Stimulated activated naive CD8-positive, alpha-beta T cell treated with anti-CD3 and anti-CD28 coated beads, Interleukin-15, Interleukin-2, amounts not matched to agents 100 ng/mL and 50 ng/mL, for 24 hours (primary cell): Measurements from ENCODE around the gene FANCG.

Source experiments
- H3K27ac Mint-ChIP-seq: one replicate; pipeline ENCODE4 v1.8.0; 2021; ENCODE audit warnings: mild to moderate bottlenecking, mixed read lengths
- H3K27me3 Mint-ChIP-seq: one replicate; pipeline ENCODE4 v1.8.0; 2021; ENCODE audit warnings: mixed read lengths
- H3K36me3 Mint-ChIP-seq: one replicate; pipeline ENCODE4 v1.8.0; 2021; ENCODE audit warnings: low read depth, mixed read lengths
- H3K4me1 Mint-ChIP-seq: one replicate; pipeline ENCODE4 v1.8.0; 2021; ENCODE audit warnings: low read depth, mixed read lengths
- H3K4me3 Mint-ChIP-seq: one replicate; pipeline ENCODE4 v1.8.0; 2021; ENCODE audit warnings: mild to moderate bottlenecking, mixed read lengths
- H3K9me3 Mint-ChIP-seq: one replicate; pipeline ENCODE4 v1.8.0; 2021; ENCODE audit warnings: mixed read lengths

Gene FANCG

DNA sequence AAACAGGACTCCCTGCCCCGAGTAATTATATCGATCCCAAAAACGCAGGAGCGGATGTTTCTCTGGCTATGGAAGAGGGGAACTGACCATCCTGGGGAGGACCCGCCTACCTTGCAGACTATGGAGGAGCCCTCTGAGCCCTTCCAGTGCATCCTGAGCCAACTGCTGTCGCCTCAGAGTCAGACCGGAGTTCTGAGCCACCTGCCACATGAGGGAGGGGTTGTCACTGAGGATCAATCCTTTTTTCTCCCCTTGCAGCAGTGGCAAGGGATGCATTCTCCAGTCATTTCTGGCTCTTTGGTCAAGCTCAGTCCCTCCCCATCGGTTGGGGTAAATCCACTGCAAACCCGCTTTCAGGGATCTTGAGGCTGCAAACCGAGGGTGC is 709 bp downstream of the FANCG start:
- H3K4me3 Mint-ChIP-seq = peak overlapping the region; percentile 90
- no peaks in the 10 kb centered on the region for H3K9me3 Mint-ChIP-seq
- no peaks in the 10 kb centered on the region for H3K27me3 Mint-ChIP-seq

DNA sequence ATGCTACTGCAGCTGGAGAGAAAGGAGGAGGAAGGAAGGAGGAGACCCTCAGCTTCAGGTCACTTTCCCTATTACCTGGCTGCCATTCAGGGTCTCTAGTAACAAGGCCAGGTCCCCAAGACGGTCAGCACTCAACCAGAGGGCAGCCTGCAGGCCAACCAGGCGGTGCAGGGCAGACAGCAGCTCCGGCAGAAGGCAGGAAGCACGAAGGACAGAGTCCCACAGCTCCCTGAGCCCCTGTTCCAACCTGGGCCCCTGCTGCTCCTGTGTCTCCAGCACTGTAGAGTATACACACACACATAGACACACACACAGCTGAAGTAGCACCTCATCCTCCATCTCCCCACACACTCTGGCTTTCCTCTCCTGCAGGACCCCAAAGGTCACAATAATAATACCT is 1.7 kb downstream of the FANCG start:
- H3K4me1 Mint-ChIP-seq = peaks cover 37% of the 10 kb centered on the region
- H3K36me3 Mint-ChIP-seq = peaks cover 41% of the 10 kb centered on the region
- no peaks in the 10 kb centered on the region for H3K9me3 Mint-ChIP-seq
- H3K4me3 Mint-ChIP-seq = peak overlapping the region; percentile 90
- H3K27ac Mint-ChIP-seq = no peak overlapping the region
- H3K27me3 Mint-ChIP-seq = no peaks in the 10 kb centered on the region

More for the DNA sequence above, 709 bp downstream of the FANCG start:
- H3K36me3 Mint-ChIP-seq = peaks cover 35% of the 10 kb centered on the region
- H3K27ac Mint-ChIP-seq = peak overlapping the region; percentile 98
- peaks cover 27% of the 10 kb centered on the region for H3K4me1 Mint-ChIP-seq

DNA sequence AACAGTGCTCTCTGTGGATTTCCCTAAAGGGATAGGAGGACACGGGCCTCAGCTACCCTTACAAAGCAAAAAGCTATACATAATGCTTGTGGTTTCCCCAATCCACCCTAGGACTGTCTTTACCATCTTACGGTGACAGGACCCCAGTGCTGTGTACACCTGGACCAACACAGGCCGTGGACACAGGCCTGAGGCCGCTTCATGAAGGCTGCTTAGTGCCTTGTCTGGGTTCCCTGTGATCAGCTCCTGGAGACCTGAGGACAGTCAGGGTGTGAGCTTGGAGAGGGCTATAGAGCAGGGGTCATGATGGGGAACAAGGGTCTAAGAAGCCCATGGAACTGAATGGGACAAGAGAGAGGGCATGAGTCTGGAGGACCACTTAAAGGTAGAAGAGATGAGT is 2.9 kb downstream of the FANCG start:
- no peaks in the 10 kb centered on the region for H3K9me3 Mint-ChIP-seq
- H3K4me1 Mint-ChIP-seq = peaks cover 43% of the 10 kb centered on the region
- no peak overlapping the region for H3K27ac Mint-ChIP-seq
- H3K27me3 Mint-ChIP-seq = no peaks in the 10 kb centered on the region
- no peak overlapping the region for H3K4me3 Mint-ChIP-seq
- H3K36me3 Mint-ChIP-seq = peaks cover 41% of the 10 kb centered on the region

DNA sequence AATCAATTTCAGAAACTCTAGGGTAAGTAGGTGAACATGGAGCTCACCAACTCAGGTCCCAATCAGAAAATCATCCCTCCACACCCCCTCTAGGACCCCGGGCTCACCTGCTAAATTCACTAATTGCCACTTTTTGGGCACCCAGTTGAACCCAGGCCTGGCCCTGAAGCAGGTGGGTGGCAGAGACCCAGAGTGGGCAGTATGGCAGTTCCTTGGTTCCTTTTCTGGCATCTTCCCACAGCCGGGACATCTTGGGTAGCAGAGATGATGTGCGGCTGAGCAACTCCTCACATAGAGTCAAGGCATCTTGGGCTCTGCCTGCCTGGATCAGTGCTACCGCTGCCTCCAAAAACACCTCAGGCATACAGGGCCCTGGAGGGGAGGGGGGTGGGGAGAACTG is 4.4 kb downstream of the FANCG start:
- Mint-ChIP-seq H3K27ac (no peak overlapping the region), H3K4me1 (peaks cover 49% of the 10 kb centered on the region), H3K27me3 (no peaks in the 10 kb centered on the region), H3K36me3 (peaks cover 54% of the 10 kb centered on the region), H3K4me3 (no peak overlapping the region), H3K9me3 (no peaks in the 10 kb centered on the region)

DNA sequence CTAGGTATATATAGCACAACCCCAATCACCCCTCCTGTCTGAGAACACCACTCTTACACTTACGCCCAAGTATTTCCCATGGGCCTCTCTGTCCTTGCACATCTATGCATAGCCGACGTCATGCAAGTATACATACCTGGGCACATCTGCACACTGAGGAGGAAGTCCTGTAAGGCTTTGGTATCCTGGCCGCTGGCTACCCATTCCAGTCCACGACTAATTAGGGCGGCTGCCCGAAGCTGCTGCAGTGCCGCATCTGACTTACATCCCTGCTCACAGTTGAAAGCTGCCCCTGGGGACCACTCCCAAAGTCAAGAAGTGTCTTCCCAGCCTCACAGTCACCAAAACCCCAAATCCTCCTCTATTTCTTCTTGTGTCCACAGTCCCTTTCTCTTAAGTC is 5.0 kb downstream of the FANCG start:
- Mint-ChIP-seq H3K4me3 (no peak overlapping the region), H3K27ac (peak overlapping the region; percentile 3), H3K27me3 (no peaks in the 10 kb centered on the region), H3K4me1 (peaks cover 50% of the 10 kb centered on the region), H3K36me3 (peaks cover 60% of the 10 kb centered on the region), H3K9me3 (no peaks in the 10 kb centered on the region)

DNA sequence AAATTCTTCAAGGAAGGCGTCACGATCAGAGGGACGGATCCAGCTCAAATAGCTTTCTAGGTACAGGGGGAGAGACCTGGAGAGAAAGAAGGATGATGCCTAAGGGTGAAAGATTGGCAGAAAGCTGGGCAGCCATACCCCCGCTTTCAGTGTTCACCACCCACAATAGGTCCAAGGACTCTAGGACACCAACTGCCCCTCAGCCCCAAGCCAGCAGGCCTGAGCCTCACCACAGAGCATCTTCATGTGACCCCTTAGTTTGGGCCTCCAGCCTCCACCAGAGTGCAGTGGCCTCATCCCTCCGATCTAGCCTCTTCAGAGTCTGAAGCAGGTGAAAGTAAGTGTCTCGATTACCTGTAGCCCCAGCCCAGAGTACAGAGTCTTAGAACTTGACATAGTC is 5.6 kb downstream of the FANCG start:
- no peaks in the 10 kb centered on the region for H3K9me3 Mint-ChIP-seq
- H3K27me3 Mint-ChIP-seq = no peaks in the 10 kb centered on the region
- peaks cover 55% of the 10 kb centered on the region for H3K4me1 Mint-ChIP-seq
- no peak overlapping the region for H3K27ac Mint-ChIP-seq
- H3K4me3 Mint-ChIP-seq = no peak overlapping the region
- H3K36me3 Mint-ChIP-seq = peaks cover 66% of the 10 kb centered on the region

DNA sequence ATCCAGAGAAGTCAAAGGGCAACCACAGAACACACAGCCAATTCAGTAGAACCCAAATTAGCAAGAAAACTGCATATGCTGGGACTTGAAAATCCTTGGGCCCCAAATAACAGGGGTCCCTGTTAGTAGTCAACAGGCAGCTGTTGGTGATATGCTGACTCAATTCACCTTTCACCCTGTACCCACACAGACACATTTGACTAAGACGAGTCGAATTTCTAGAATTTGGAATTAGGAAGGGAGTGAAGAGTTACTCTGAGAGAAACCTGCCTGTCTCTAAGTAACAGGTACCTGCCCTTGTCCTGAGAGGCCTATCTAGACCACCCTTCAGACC is 6.5 kb downstream of the FANCG start:
- no peaks in the 10 kb centered on the region for H3K9me3 Mint-ChIP-seq
- peaks cover 69% of the 10 kb centered on the region for H3K36me3 Mint-ChIP-seq
- peak overlapping the region; percentile 95 for H3K27ac Mint-ChIP-seq
- peak overlapping the region; percentile 96 for H3K4me3 Mint-ChIP-seq
- peaks cover 56% of the 10 kb centered on the region for H3K4me1 Mint-ChIP-seq
- H3K27me3 Mint-ChIP-seq = no peaks in the 10 kb centered on the region

DNA sequence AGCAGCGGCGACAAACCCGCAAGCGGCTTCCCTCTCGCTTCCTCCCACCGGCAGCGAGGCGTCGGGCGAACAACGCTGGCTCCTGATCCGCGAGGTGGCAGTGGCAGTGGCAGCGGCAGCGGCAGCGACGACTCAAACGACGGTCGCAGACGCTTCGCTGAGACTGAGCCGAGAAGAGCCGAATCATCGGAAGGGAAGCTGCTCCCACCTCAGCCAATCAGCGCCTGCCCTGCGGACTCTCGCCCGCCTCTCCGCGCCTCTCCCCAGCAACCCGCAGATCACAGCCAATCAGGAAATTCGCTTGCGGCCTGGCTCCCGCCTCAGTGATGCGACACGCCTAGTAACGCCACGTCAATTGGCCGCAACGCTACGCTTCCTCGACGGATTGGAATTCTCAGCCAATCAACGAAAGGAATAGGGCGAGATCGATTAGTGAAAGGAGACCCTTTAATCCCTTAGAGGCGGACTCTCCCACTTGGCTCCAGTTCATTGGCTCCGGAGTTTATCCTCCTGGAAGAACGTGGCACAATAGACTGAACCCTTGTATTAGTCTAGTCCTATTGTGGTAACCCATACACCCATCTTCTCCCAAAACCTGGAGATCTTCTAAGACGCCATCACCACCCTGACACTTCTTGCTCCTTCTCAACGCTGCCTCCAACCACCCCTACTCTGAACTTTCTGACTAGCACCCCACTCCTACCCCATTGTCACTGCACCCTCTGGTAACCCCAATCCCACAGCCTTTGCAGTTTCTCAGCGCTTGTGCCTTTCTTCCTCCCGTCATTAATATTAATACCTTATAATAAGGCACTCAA is 7.1 kb downstream of the FANCG start, which contains the start of gene VCP:
VCP (minus strand) TSS at position 165 of the 818 bp plus-strand sequence. CDS start 272 bp downstream, outside the sequence.
- Mint-ChIP-seq H3K9me3 (no peaks in the 10 kb centered on the region), H3K27ac (peak within 1 kb of the TSS; percentile 96), H3K4me1 (peaks cover 57% of the 10 kb centered on the region), H3K27me3 (no peaks in the 10 kb centered on the region), H3K36me3 (peaks cover 73% of the 10 kb centered on the region), H3K4me3 (peak within 1 kb of the TSS; percentile 96)

DNA sequence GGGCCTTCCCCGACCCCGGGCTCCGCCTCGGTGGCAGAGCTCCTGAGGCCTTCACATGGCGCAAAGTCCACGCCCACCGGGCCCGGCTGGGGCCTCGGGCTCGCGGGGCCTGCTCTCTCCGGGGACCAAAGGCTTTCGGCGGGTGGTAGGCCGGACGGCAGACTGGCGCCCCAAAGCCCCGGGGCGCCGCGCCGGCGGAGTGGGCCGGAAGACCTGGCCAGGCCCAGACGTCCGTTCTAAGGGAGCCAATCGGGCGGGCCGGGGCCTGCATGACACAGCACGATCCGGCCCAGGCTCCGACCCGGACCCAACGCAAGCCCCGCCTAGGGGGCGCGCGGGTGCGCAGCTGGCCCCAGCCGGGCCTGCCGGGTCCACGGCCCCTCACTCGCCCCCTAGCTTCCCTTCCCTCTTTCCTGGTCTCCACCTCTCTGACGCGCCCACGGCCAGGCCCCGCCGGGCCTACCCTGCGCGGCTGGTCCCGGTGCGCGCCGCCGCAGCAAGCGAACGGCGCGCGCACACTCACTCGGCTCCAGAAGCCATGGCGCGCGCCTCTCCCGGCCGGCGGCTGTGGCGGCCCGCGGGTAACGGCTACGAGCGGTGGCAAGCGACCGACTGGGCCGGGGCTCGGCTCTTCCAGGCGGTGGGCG is 7.8 kb downstream of the FANCG start:
- peaks cover 58% of the 10 kb centered on the region for H3K4me1 Mint-ChIP-seq
- H3K27me3 Mint-ChIP-seq = no peaks in the 10 kb centered on the region
- no peaks in the 10 kb centered on the region for H3K9me3 Mint-ChIP-seq
- H3K4me3 Mint-ChIP-seq = peak overlapping the region; percentile 96
- peaks cover 75% of the 10 kb centered on the region for H3K36me3 Mint-ChIP-seq
- H3K27ac Mint-ChIP-seq = peak overlapping the region; percentile 96

DNA sequence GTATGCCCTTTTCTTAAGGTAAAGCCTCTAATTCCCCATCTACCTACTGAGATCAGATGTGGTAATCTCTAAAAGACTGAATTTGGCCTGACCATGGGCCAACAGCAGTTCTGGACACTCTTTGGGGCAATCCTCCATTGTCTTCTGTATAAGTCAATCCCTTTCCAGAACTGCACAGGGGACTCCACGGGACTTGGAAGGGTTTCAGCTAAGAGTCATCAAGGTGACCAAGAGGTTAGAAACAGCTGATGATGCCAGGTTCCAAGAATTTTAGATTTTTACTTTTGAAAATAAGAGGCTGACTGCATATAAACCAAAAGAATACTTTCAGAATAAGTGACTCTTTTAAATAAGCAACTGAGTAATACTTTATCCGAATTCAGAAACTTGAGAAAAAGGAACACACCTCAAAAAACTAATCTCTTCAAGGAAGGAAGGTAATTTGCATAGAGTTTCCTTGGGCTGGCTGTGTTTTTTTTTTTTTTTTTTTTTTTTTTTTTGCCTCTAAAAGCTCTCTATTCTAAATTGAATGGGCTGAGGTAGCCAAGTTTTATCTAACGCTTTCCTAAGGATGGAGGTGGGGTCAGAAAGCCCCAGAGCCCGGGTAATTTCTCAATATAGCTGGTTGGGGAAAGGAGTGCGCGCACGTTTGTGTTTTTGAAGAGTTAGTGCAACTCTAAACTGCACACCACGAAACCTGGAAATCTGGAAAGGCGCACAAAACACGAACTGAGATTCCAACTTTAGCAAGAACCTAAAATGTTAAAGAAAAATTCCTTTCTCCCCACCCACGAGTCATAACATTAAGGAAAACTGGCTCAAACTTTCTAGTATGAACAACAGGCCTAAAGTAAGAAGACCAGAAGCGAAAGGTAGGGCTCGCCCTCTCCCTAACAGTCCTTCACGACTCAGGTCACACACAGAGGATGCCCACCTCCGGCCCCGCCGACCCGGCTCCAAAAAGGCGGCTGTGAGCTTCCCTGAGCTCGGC is 8.6 kb downstream of the FANCG start:
- no peaks in the 10 kb centered on the region for H3K9me3 Mint-ChIP-seq
- H3K36me3 Mint-ChIP-seq = peaks cover 74% of the 10 kb centered on the region
- H3K27me3 Mint-ChIP-seq = no peaks in the 10 kb centered on the region
- H3K4me3 Mint-ChIP-seq = peak overlapping the region; percentile 96
- peak overlapping the region; percentile 96 for H3K27ac Mint-ChIP-seq
- H3K4me1 Mint-ChIP-seq = peaks cover 58% of the 10 kb centered on the region

DNA sequence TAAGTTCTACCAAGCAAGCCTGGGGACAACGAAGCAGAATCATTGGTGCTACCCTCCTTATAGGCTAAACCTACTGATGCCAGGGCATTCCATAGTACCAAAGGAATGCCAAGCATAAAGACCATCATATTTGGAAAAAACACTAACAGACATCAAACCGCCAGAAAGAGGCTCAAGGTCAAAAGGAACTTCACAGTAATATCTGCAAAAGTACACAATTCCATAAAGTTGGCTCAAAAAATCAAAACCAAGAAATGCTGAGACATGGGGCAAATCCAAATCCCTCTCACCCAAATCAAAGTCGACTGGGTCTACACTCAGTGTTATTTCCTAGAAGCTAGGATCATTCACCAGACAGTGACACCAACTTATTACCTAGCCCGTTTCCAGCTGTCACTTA is 10.7 kb downstream of the FANCG start:
- peaks cover 58% of the 10 kb centered on the region for H3K4me1 Mint-ChIP-seq
- no peaks in the 10 kb centered on the region for H3K9me3 Mint-ChIP-seq
- H3K36me3 Mint-ChIP-seq = peaks cover 76% of the 10 kb centered on the region
- peak overlapping the region; percentile 84 for H3K27ac Mint-ChIP-seq
- peak overlapping the region; percentile 96 for H3K4me3 Mint-ChIP-seq
- H3K27me3 Mint-ChIP-seq = no peaks in the 10 kb centered on the region

DNA sequence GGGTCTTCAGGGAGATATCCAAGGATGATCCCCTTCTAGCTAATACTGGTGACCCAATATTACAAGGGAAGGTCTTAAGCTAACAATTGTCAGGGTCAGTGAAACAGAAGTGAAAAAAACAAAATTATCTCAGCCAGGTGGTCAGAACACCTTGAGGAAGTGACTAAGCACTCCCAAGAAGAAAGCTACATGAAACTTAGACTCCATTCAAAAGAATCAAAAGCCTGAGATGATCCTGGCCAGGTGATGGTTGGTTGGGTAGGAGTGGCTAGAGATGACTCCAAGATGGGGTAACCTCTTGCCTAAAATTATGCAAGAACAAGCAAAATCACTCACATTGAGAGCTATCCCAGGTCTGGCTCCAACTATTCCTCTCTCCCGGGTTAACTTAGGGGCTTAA is 12.7 kb downstream of the FANCG start:
- Mint-ChIP-seq H3K4me3 (no peak overlapping the region), H3K36me3 (peaks cover 90% of the 10 kb centered on the region), H3K27me3 (no peaks in the 10 kb centered on the region), H3K9me3 (no peaks in the 10 kb centered on the region), H3K27ac (no peak overlapping the region), H3K4me1 (peaks cover 42% of the 10 kb centered on the region)

DNA sequence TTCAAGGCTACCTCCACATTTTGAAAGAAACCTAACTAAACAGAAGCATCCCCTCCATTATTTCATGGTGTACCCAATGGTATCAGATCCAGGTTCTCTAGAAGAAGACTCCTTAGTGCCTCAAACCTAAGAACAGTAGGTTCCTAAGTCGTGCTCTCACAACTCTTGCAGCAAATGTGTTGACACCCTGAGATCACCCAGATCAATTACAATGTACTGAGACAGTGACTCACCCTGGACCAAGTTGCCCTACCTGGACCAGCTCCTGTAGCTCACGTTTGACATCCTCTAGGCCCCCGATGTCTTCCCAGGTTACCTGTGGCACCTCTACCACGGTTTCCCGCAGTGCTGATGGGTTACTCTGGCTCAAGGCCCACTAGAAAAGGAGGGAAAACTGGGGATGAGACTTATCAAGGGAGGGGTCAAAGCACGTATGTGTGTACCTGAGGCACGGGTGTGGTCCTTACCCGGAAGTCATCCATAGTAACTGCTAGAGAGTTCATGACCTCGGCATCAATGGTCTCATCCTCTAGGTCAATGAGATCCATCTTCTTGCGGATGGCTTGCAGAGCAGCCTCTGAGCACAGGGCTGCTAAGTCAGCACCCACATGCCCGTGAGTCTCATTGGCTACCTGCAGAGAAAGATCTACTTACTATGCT is 19.1 kb downstream of the FANCG start:
- Mint-ChIP-seq H3K4me1 (no peaks in the 10 kb centered on the region), H3K36me3 (peaks cover 98% of the 10 kb centered on the region), H3K9me3 (no peaks in the 10 kb centered on the region), H3K4me3 (no peak overlapping the region), H3K27ac (no peak overlapping the region), H3K27me3 (no peaks in the 10 kb centered on the region)

DNA sequence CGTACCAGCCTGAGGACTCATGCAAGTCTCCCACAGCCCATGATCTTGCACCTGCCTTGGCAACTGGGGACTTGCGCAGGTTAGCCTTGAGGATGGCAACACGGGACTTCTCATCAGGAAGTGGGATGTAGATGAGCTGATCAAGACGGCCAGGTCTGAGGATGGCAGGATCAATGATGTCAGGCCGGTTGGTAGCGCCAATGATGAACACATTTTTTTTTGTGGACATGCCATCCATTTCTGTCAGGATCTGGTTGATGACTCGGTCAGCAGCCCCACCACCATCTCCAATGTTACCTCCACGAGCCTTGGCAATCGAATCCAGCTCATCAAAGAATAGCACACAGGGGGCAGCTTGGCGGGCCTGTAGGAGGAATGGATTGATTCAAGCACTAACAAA is 20.3 kb downstream of the FANCG start:
- H3K4me3 Mint-ChIP-seq = no peak overlapping the region
- H3K27me3 Mint-ChIP-seq = no peaks in the 10 kb centered on the region
- no peak overlapping the region for H3K27ac Mint-ChIP-seq
- no peaks in the 10 kb centered on the region for H3K9me3 Mint-ChIP-seq
- peaks cover 98% of the 10 kb centered on the region for H3K36me3 Mint-ChIP-seq
- no peaks in the 10 kb centered on the region for H3K4me1 Mint-ChIP-seq
